Activated CD4-positive, CD25-positive, alpha-beta regulatory T cell treated with anti-CD3 and anti-CD28 coated beads, Interleukin-2, amount 50 U/mL, for 72 hours (primary cell): ENCODE data around the gene CACFD1.

Source experiments
- DNase-seq: peaks from one replicate; pipeline ENCODE4 v3.0.0; 2021

The CACFD1 gene

DNA sequence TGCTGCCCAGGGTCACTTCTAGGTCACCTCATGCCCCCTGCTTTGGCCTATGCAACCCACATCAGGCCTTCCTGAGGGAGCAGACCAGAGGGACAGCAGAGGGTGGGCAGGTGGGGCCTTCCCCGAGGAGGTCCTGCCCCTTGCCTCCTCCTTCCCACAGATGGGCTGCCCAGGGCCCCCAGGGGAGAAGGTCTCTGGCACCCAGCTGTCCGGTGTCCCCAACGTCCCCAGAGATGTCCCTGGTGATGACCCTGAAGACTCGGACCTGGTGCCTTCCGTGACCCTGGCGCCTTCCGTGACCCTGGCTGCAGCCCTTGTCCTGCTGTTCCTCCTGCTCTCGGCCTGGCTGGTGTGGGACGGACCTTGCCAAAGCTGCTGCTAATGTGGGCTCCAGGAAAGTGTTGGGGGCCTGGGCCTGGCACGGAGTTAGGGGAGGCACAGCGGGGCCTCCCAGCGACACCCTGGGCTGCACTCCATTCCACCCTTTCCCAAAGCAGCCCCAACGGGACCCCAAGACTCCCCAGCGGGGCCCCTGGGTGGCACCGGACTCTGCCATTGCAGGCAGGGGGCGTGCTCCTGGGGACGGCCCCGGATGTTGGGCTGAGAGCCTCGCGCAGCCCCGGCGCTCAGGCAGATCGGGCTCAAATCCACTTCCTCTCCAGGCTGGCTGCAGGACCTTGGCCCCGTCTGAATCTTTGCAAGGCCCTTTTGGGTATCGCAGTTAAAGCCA lies 25.9 kb downstream of the CACFD1 start:
- no peak for DNase-seq

- no peak for DNase-seq
Observed at GRCh38 chr9:133487331-133487725, 27.6 kb downstream of the CACFD1 start.

- DNase-seq: no peak
Observed at GRCh38 chr9:133488686-133489252, 29.0 kb downstream of the CACFD1 start.

DNA sequence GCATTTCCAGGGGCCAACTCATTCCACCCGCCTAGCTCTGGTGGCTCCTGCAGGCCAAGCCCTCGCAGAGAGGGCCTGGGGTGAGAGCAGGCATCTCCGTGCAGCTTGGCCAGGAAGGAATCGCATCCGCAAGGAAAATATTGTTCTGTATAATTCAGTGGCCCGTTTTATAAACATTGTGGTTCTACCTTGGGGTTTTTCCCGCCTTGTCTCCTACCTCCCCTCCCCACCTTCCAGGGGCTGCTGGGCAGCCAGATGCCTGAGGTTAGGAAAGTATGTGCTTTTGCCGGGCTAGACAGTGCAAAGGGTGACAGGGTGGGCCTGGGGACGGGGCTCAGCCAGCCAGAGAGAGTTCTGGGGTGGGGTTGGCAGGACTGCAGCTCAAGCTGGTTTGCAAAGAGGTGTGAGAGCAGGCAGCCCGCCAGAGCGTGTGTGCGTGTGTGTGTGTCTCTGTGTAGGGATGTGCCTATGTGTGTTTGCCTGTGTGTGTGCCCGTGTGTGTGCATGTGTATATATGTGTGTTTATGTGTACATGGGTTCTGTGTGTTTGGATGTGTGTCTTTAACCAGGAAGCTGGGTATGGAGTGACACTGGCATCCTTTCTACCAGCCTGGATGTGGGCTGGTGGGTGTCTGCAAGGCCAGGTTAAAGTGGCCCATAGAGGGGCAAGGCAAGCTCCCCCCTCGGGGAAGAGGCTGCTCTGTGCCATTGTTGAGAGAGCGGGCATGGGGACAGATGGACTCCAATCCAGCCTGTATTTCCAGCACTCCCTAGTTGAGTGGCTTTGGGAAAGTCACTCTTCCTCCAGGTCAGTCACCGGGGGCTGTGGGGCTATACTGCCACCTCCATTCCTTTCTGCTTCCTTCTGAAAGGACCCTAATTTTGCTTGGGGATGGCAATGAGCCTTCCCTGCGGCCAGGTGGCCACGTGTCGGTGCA lies 29.7 kb downstream of the CACFD1 start:
- no peak for DNase-seq

GRCh38 chr9:133490201-133490681 lies 30.5 kb downstream of the CACFD1 start:
- no peak for DNase-seq

DNA sequence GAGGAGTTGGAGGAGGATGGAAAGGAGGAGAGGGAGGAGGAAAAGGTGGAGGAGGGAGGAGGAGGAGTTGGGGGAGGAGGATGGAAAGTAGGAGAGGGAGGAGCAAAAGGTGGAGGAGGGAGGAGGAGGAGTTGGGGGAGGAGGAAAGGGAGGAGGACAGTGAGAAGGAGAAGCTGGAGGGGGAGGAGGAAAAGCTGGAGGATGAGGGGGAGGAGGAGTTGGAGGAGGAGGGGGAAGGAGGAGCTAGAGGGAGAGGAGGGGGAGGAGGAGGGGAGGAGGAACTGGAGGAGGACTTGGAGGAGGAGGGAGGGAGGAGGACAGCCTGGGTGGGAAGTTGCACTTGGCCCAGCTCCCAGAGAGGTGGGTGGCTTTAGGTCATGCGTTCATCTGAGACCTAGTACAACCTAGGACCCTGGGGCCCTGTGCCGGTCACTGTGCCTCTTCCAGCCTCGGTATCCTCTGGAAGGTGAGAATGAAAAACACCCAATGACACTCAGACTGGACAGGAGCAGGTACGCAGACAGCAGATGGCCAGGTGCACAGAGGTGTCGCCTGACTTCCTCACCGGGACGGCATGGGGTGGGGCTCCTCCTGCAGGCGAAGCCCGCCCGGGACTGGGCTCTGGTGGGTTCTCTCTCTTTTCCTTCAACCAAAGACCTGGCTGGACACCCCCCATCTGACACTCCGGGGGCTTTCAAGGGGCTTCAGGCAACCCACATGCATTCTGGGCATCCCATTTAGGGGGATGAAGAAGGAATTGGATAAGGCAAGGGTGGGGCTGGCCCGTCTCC lies 31.3 kb downstream of the CACFD1 start:
- no peak for DNase-seq

GRCh38 chr9:133491656-133491925 lies 31.8 kb downstream of the CACFD1 start:
- DNase-seq: no peak

DNA sequence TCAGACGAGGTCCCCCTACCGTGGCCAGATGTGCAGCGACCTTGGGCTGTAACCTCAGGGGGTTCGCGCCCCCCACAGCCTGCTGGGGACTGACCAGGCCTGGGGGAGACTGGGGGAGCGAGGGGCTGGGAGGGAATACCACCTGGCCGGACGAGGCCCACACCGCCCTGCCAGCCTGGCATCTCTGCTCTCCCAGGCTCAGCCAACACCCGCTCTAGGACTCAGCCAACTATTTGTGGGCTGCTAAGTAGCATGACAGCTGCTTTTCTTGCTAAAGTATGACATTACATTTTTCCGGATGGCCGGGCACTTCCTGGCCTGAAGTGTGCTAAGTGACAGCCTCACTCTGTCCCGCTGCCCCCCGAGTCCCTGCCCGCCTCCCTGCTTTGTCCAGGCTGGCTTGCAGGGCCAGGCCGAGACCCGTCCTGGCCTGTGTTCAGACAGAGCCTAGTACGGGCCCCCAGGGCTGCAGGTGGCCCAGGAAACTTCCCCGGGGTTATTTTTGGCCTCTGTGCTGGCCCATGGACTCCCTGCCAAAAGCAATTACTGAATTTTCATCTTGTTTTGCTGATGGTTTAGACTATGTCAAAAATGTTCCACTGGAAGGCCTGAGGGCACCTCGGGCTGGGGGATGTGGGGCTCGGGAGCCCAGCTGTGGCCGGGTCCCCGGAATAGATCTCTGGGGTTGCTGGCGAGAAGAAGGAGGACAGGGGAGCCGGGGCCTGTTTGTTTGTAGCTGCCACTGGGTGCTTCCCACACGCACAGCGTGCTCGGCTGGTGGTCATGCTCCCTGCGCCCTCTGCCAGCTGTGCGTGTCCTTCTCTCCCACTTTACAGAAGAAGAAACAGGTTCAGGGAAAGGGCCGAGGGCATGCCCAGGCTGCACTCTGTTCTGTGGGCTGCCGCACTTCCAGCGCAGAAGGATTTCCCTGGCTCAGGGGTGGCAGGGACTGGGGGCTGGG lies 32.6 kb downstream of the CACFD1 start:
- no peak for DNase-seq

- DNase-seq: no peak
Observed at GRCh38 chr9:133493428-133493827, 33.6 kb downstream of the CACFD1 start.

DNA sequence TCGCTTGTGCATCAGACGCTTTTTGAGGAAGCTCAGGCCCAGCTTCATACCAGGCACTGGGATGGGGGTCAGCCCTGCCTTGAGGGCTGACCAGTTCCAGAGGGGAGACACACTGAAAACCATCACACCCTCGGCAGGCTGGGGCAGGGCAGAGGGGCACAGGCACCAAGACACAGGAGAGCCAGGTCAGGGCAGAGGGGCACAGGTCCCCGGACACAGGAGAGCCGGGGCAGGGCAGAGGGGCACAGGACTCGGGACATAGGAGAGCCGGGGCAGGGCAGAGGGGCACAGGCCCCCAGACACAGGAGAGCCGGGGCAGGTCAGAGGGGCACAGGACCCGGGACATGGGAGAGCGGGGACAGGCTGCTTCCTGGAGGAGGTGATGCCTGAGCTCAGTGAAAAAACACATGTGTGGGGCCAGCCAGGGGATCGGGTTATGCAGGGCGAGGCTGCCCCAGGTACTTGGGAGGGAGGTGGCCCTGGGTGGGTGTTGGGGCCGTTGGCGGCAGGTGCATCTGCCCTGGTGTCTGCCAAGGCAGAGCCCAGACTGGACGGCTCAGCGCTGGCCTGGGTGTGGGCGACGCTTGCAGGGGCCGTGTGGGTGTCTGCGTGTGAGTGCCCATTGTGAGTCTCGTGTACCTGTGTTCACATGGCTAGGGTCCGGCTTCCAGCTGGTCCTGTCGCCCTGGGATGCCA lies 34.2 kb downstream of the CACFD1 start:
- DNase-seq: no peak

GRCh38 chr9:133494636-133495326 lies 35.0 kb downstream of the CACFD1 start:
- no peak for DNase-seq

DNA sequence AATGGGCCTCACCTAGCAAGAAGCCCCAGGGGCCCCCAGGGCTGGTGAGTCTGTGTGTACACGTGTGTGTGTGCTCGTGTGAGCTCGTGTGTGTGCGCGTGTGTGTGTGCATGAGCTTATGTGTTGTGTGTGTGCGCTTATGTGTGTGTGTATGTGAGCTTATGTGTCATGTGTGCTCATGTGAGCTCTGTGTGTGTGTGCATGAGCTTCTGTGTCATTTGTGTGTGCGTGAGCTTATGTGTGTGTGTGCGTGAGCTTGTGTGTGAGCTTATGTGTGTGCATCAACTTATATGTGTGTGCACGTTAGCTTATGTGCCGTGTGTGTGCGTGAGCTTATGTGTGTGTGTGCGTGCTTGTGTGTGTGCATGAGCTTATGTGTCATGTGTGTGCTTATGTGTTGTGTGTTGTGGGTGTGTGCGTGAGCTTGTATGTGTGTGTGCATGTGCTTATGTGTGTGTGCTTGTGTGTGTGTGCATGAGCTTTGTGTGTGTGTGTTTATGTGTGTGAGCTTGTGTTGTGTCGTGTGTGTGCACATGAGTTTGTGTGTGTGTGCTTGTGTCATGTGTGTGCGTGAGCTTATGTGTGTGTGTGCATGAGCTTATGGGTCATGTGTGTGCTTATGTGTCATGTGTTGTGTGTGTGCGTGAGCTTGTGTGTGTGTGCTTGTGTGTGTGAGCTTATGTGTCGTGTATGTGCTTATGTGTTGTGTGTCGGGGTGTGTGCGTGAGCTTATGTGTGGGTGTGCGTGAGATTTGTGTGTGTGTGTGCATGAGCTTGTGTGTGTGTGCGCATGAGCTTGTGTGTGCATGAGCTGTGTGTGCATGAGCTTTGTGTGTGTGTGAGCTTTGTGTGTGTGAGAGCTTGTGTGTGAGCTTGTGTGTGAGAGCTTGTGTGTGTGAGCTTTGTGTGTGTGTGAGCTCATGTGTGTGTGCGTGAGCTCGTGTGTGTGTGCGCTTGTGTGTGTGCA lies 35.8 kb downstream of the CACFD1 start:
- no peak for DNase-seq

- DNase-seq: no peak
Observed at GRCh38 chr9:133496861-133497842, 37.4 kb downstream of the CACFD1 start.

GRCh38 chr9:133499132-133499891 lies 39.5 kb downstream of the CACFD1 start:
- no peak for DNase-seq

GRCh38 chr9:133499892-133500270 lies 40.1 kb downstream of the CACFD1 start:
- no peak for DNase-seq

DNA sequence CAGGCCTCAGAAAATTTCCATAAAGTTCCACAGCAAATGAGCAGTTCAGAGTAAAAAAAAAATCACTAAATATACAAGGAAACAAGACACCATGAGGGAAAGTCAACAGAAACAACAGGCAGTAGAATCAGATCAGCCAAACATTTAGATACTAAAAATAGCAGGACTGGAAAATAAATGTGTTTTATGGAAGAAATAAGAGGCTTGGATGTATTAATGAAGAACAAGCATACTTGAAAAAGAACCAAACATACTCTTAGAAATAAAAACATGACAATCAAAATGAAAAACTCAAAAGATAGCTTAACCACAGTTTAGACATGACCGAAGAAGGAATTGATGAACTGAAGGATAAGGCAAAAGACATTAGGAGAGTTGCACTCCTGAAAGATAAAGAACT lies 42.3 kb downstream of the CACFD1 start:
- no peak for DNase-seq

DNA sequence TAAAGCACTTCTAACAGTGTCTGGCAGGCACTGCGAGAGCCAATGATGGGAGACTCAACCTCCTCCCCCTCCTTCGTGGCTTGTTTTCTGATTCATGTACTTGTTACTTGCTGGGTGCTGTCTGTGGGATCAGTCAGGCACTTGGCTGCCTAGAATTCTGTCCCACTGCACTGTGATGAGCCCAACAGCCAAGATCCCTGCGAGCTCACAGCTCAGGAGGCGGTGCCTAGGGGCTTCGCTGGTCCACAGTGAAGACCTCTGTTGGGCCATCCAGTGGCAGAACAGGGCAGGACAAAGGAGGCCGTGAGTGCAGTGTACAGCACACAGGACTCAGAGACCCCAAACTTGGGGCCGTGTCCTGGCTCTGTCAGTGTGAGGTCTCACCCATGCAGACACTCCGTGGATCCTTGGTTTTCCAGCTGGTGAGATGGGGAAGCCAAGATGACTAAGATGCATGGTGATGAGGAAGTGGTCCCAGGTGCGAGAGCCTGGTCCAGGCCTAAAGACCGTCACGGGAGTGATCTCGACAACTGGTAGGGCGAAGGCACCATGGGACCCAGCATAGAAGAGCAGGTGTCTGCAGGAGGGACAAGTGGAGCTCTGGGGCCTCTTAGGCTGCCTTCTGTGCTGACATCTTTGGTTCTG lies 45.5 kb downstream of the CACFD1 start:
- DNase-seq: no peak
